ENCODE results near the gene IGSF22. TPM values are rescaled to one million over a fixed set of nuclear protein-coding genes. Genes with fewer than 3 reads are reported as not detected.
"Not testable (repeated sequence)": the region's sequence is repeated elsewhere in the genome, so short reads cannot be mapped to it uniquely, and the experiment has no call there.

Gene IGSF22
- polyA plus RNA-seq, 1 donor from 2014 or later: 0.68 TPM

DNA sequence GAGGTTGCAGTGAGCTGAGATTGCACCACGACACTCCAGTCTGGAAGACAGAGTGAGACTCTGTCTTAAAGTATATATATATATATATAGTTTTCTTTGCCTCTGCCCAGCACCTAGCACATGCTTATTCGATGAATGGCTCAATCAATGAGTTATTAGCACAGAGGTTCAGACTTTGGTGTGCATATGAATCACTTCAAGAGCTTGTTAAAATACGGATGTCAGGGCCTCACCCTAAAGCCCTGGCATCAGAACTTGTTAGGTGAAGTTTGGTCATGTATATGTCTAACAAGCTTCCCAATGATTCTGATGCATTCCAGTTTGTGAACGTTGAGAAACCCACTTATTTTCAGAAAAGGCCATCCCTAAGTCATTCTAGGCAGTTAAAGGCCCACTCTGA, 49.2 kb downstream of the IGSF22 start:
- H3K9me3 ChIP-seq (ENCODE audit: low read length): no peaks in the 10 kb centered on the region

DNA sequence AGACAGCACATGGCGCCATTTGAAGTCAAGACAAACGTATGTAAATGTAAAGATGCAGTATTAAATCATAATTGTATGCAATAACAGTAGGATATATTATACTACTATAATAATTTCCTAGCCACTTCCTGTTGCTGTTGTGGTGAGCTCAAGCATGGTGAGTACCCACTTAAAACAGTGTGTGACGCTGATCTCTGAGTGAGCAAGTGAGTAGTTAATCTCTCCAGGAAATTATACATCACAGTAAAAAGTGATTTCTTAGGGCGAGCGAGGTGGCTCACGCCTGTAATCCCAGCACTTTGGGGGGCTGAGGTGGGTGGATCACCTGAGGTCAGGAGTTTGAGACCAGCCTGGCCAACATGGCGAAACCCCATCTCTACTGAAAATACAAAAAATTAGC, 53.8 kb downstream of the IGSF22 start:
- not testable (repeated sequence) for H3K9me2 ChIP-seq (ENCODE audit: insufficient read depth, low read length); H3K27me3 ChIP-seq (ENCODE audit: insufficient read depth, low read depth, low read length); H2AFZ ChIP-seq (ENCODE audit: low read depth, low read length); H3K4me3 ChIP-seq (ENCODE audit: low read length); H3F3A ChIP-seq (ENCODE audit: insufficient read depth, low read length, poor library complexity, severe bottlenecking); H3K36me3 ChIP-seq (ENCODE audit: insufficient read depth, low read length); H3K9me3 ChIP-seq (ENCODE audit: low read length); H3K4me2 ChIP-seq (ENCODE audit: low read length); H4K20me1 ChIP-seq (ENCODE audit: insufficient read depth); H3K79me2 ChIP-seq (replicated peaks; ENCODE audit: insufficient read depth, low read length); H3K27ac ChIP-seq (ENCODE audit: low read length); H3K9ac ChIP-seq (ENCODE audit: low read length)

More for the DNA sequence above, 49.2 kb downstream of the IGSF22 start:
- Histone ChIP-seq H3K27me3 (ENCODE audit: insufficient read depth, low read depth, low read length) (no peaks in the 10 kb centered on the region), H3K4me2 (ENCODE audit: low read length) (no peak overlapping the region), H3F3A (ENCODE audit: insufficient read depth, low read length, poor library complexity, severe bottlenecking) (no peaks in the 10 kb centered on the region), H3K9ac (ENCODE audit: low read length) (no peak overlapping the region), H4K20me1 (ENCODE audit: insufficient read depth) (no peaks in the 10 kb centered on the region), H3K27ac (ENCODE audit: low read length) (no peak overlapping the region), H3K4me3 (ENCODE audit: low read length) (no peak overlapping the region), H3K79me2 (replicated peaks; ENCODE audit: insufficient read depth, low read length) (no peaks in the 10 kb centered on the region), H2AFZ (ENCODE audit: low read depth, low read length) (no peak overlapping the region), H3K36me3 (ENCODE audit: insufficient read depth, low read length) (no peaks in the 10 kb centered on the region), H3K9me2 (ENCODE audit: insufficient read depth, low read length) (no peaks in the 10 kb centered on the region)
- TF ChIP-seq MXI1 (conservative IDR thresholded peaks at IDR 0.05; ENCODE audit: poor library complexity, severe bottlenecking) (no peak), POLR2AphosphoS5 (IDR thresholded peaks at IDR 0.05) (no peak), RAD21 (conservative IDR thresholded peaks at IDR 0.05) (no peak), EZH2 (IDR thresholded peaks at IDR 0.05; ENCODE audit: borderline replicate concordance, insufficient read depth, low read length, poor library complexity, severe bottlenecking) (no peak), TAF1 (IDR thresholded peaks at IDR 0.05; ENCODE audit: low read depth) (no peak), EP300 (conservative IDR thresholded peaks at IDR 0.05; ENCODE audit: poor library complexity, severe bottlenecking) (no peak), SMC3 (conservative IDR thresholded peaks at IDR 0.05; ENCODE audit: poor library complexity) (no peak)
- TF ChIP-seq, protein P1, sequence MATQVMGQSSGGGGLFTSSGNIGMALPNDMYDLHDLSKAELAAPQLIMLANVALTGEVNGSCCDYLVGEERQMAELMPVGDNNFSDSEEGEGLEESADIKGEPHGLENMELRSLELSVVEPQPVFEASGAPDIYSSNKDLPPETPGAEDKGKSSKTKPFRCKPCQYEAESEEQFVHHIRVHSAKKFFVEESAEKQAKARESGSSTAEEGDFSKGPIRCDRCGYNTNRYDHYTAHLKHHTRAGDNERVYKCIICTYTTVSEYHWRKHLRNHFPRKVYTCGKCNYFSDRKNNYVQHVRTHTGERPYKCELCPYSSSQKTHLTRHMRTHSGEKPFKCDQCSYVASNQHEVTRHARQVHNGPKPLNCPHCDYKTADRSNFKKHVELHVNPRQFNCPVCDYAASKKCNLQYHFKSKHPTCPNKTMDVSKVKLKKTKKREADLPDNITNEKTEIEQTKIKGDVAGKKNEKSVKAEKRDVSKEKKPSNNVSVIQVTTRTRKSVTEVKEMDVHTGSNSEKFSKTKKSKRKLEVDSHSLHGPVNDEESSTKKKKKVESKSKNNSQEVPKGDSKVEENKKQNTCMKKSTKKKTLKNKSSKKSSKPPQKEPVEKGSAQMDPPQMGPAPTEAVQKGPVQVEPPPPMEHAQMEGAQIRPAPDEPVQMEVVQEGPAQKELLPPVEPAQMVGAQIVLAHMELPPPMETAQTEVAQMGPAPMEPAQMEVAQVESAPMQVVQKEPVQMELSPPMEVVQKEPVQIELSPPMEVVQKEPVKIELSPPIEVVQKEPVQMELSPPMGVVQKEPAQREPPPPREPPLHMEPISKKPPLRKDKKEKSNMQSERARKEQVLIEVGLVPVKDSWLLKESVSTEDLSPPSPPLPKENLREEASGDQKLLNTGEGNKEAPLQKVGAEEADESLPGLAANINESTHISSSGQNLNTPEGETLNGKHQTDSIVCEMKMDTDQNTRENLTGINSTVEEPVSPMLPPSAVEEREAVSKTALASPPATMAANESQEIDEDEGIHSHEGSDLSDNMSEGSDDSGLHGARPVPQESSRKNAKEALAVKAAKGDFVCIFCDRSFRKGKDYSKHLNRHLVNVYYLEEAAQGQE (IDR thresholded peaks at IDR 0.05; ENCODE audit: borderline replicate concordance): no peak
- TF ChIP-seq, protein P2, sequence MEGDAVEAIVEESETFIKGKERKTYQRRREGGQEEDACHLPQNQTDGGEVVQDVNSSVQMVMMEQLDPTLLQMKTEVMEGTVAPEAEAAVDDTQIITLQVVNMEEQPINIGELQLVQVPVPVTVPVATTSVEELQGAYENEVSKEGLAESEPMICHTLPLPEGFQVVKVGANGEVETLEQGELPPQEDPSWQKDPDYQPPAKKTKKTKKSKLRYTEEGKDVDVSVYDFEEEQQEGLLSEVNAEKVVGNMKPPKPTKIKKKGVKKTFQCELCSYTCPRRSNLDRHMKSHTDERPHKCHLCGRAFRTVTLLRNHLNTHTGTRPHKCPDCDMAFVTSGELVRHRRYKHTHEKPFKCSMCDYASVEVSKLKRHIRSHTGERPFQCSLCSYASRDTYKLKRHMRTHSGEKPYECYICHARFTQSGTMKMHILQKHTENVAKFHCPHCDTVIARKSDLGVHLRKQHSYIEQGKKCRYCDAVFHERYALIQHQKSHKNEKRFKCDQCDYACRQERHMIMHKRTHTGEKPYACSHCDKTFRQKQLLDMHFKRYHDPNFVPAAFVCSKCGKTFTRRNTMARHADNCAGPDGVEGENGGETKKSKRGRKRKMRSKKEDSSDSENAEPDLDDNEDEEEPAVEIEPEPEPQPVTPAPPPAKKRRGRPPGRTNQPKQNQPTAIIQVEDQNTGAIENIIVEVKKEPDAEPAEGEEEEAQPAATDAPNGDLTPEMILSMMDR (IDR thresholded peaks at IDR 0.05; ENCODE audit: poor library complexity, severe bottlenecking): no peak

DNA sequence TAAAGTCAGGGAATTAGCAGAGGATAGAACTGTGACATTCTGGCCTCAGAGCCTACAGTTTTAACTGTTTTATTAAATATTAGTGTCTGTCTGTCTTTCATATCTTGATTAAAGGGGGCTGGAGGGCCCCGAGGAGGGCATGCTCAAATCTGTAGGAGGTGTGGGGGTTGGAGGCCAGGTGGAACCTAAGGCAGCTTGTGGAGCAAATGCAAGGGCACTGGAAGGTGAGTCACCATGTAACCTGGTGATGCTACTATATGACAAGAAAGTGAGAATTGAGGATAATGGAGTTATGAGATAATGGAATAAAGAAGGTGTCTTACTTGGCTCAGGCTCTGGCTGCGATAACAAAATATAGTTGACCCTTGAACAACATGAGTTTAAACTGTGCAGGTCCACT, 54.7 kb downstream of the IGSF22 start:
- Histone ChIP-seq H2AFZ (ENCODE audit: low read depth, low read length) (no peak overlapping the region), H3K36me3 (ENCODE audit: insufficient read depth, low read length) (no peaks in the 10 kb centered on the region), H3K4me3 (ENCODE audit: low read length) (no peak overlapping the region), H3K27ac (ENCODE audit: low read length) (no peak overlapping the region), H3K9me2 (ENCODE audit: insufficient read depth, low read length) (no peaks in the 10 kb centered on the region), H3K4me2 (ENCODE audit: low read length) (no peak overlapping the region), H3K79me2 (replicated peaks; ENCODE audit: insufficient read depth, low read length) (no peaks in the 10 kb centered on the region), H3F3A (ENCODE audit: insufficient read depth, low read length, poor library complexity, severe bottlenecking) (no peaks in the 10 kb centered on the region), H3K27me3 (ENCODE audit: insufficient read depth, low read depth, low read length) (no peaks in the 10 kb centered on the region), H4K20me1 (ENCODE audit: insufficient read depth) (no peaks in the 10 kb centered on the region), H3K9me3 (ENCODE audit: low read length) (no peaks in the 10 kb centered on the region), H3K9ac (ENCODE audit: low read length) (no peak overlapping the region)
- TF ChIP-seq, protein P1 (IDR thresholded peaks at IDR 0.05; ENCODE audit: borderline replicate concordance): no peak
